A549 (cell line): ENCODE results near the gene CD209. TPM values are rescaled to one million over a fixed set of nuclear protein-coding genes. Genes with fewer than 3 reads are reported as not detected.

Source experiments
- ATAC-seq, 2 experiments: fragments of 200-7000 bp in 1 of 2; fragments of >200 bp in 1 of 2; cut with Nextera tagmentation in 1 of 2; cut with Tn5 transposase in 1 of 2; 3 replicates each; pipeline versions ENCODE4 v1.8.0 to v1.9.1; 2018 to 2020; ENCODE audit warnings: mild to moderate bottlenecking in 1 of 2, moderate library complexity in 1 of 2
- CTCF ChIA-PET: fragments of 300-600 bp; sonication (Branson Sonifier 250); formaldehyde crosslinking; extraction: SDS; loops from one replicate; lab custom pipeline; 2021; ENCODE audit warnings: antibody characterized with exemption, inconsistent platforms; lab: Yijun Ruan, JAX
- POLR2A ChIA-PET: fragments of 350-600 bp; formaldehyde crosslinking; extraction: SDS; loops from one replicate; lab custom pipeline; 2021; ENCODE audit warnings: antibody characterized with exemption, inconsistent platforms; lab: Yijun Ruan, JAX
- DNase-seq, 2 experiments: peaks; one replicate each; pipeline versions ENCODE4 v3.0.0 to v3.0.0-alpha.2; 2011 to 2016; ENCODE audit warnings: low read depth in 1 of 2, low spot score in 1 of 2
- FAIRE-seq: peaks from 2 replicates; lab custom pipeline; 2011; peaks lifted over from hg19 to GRCh38; lab: Jason Lieb, UNC
- H3K27ac ChIP-seq, 2 experiments: fragments of >200 bp; sonication (Bioruptor Twin); formaldehyde crosslinking; 3 replicates each; pipeline ENCODE4 v1.5.1; 2016 to 2017
- H3K4me1 ChIP-seq: fragments of >200 bp; sonication (Bioruptor Twin); formaldehyde crosslinking; 3 replicates; pipeline ENCODE4 v1.6.1; 2016
- H3K4me2 ChIP-seq: fragments of >200 bp; sonication (Bioruptor Twin); formaldehyde crosslinking; 3 replicates; pipeline ENCODE4 v1.6.1; 2016
- H3K4me3 ChIP-seq: fragments of >200 bp; sonication (Bioruptor Twin); formaldehyde crosslinking; 3 replicates; pipeline ENCODE4 v1.5.1; 2016
- H3K9me3 ChIP-seq: fragments of >200 bp; sonication (Bioruptor Twin); formaldehyde crosslinking; 3 replicates; pipeline ENCODE4 v1.6.1; 2016
- CEBPB ChIP-seq, 2 experiments: fragments of >200 bp in 1 of 2; sonication (Bioruptor Twin) in 1 of 2; formaldehyde crosslinking in 1 of 2; IDR thresholded peaks; 2 replicates each; pipeline ENCODE4 v1.6.1; 2012 to 2016
- CHD2 ChIP-seq: fragments of 150-350 bp; IDR thresholded peaks from 2 replicates; pipeline ENCODE4 v1.6.1; 2014; ENCODE audit warnings: low read length; ENCODE audit not compliant: partially characterized antibody
- CTCF ChIP-seq: fragments of >200 bp; sonication (Bioruptor Twin); formaldehyde crosslinking; IDR thresholded peaks from 3 replicates; pipeline ENCODE4 v1.5.1; 2016
- E2F6 ChIP-seq: IDR thresholded peaks from 2 replicates; pipeline ENCODE4 v1.6.1; 2012; ENCODE audit warnings: low read depth, borderline replicate concordance
- ELK1 ChIP-seq: fragments of 150-350 bp; IDR thresholded peaks from 2 replicates; pipeline ENCODE4 v1.6.1; 2014; ENCODE audit warnings: low read depth, mild to moderate bottlenecking, low read length
- ESRRA ChIP-seq: fragments of 150-350 bp; IDR thresholded peaks from 2 replicates; pipeline ENCODE4 v1.6.1; 2014; ENCODE audit warnings: mild to moderate bottlenecking, low read length, borderline replicate concordance
- FOSL2 ChIP-seq, 2 experiments: fragments of 450-650 bp in 1 of 2; fragments of >200 bp in 1 of 2; sonication (Bioruptor Twin) in 1 of 2; formaldehyde crosslinking; IDR thresholded peaks; 2 replicates each; pipeline versions ENCODE4 v1.5.0 to v1.6.1; 2016 to 2020; ENCODE audit warnings: mild to moderate bottlenecking in 1 of 2, moderate library complexity in 1 of 2
- HDAC2 ChIP-seq: fragments of 200-600 bp; sonication (generic); IDR thresholded peaks from 2 replicates; pipeline ENCODE4 v1.6.1; 2016
- HOXB5 ChIP-seq: fragments of 250-450 bp; sonication (Bioruptor Pico); IDR thresholded peaks from 2 replicates; pipeline ENCODE4 v1.5.0; 2020; ENCODE audit warnings: mild to moderate bottlenecking, moderate library complexity
- MAFK ChIP-seq: fragments of 450-650 bp; IDR thresholded peaks from 2 replicates; pipeline ENCODE4 v1.6.1; 2014; ENCODE audit not compliant: partially characterized antibody
- MAZ ChIP-seq: fragments of 150-350 bp; IDR thresholded peaks from 2 replicates; pipeline ENCODE4 v1.6.1; 2014; ENCODE audit warnings: antibody characterized with exemption, low read depth, low read length, borderline replicate concordance
- NFE2L2 ChIP-seq: fragments of 150-350 bp; conservative IDR thresholded peaks from 2 replicates; pipeline ENCODE4 v1.6.1; 2014; ENCODE audit warnings: low read length
- POLR2AphosphoS2 ChIP-seq: conservative IDR thresholded peaks from 2 replicates; pipeline ENCODE4 v1.6.1; 2012; ENCODE audit warnings: low read length, improper control_type of control experiment, inconsistent platforms
- RARB ChIP-seq: fragments of 250-450 bp; sonication (Bioruptor Pico); IDR thresholded peaks from 2 replicates; pipeline ENCODE4 v1.8.0; 2021; ENCODE audit warnings: mild to moderate bottlenecking, moderate library complexity
- RFX5 ChIP-seq: fragments of 450-650 bp; IDR thresholded peaks from 2 replicates; pipeline ENCODE4 v1.7.1; 2014; ENCODE audit warnings: antibody characterized with exemption, mild to moderate bottlenecking, moderate library complexity
- SMC3 ChIP-seq: fragments of >200 bp; sonication (Bioruptor Twin); formaldehyde crosslinking; IDR thresholded peaks from 3 replicates; pipeline ENCODE4 v1.6.1; 2018; ENCODE audit warnings: inconsistent platforms
- ZC3H11A ChIP-seq: fragments of 450-650 bp; IDR thresholded peaks from 2 replicates; pipeline ENCODE4 v1.6.1; 2014; ENCODE audit warnings: antibody characterized with exemption, mild to moderate bottlenecking
- ZNF302 ChIP-seq: fragments of 250-450 bp; sonication (Bioruptor Pico); IDR thresholded peaks from 2 replicates; pipeline ENCODE4 v1.9.0; 2021; ENCODE audit warnings: inconsistent platforms, mild to moderate bottlenecking, moderate library complexity
- WGBS: methylation state at CpG from one replicate; pipeline ENCODE4 v1.1.6; 2017; ENCODE audit errors: missing lambda C conversion rate; 5-methylcytosine and 5-hydroxymethylcytosine counted together
- polyA plus RNA-seq, 4 experiments: library from polyadenylated mRNA; depleted of rRNA in 3 of 4; stranded (reverse); fragments of >200 nt; fragmentation: RNase III in 1 of 4; extraction: RNeasy Plus Mini Kit Qiagen cat#74134 plus additional on column Dnase treatment in 1 of 4; gene quantifications; 2 replicates in 3 of 4; 3 replicates in 1 of 4; pipeline ENCODE4 v1.2.3, GENCODE V29; 2011 to 2017

The CD209 gene
- polyA plus RNA-seq, 2 of the 4 experiments (the other 2 are of a cell fraction): not detected

- ATAC-seq (no peak), DNase-seq (no peak), FAIRE-seq (no peak)
- CTCF ChIA-PET: no interaction called here
- TF ChIP-seq HOXB5 (CRISPR knock-in tag) (no peak), FOSL2 (IDR thresholded peaks at IDR 0.05) (no peak), FOSL2 (CRISPR knock-in tag; IDR thresholded peaks at IDR 0.05) (no peak), RFX5 (no peak), SMC3 (no peak), NFE2L2 (no peak), CEBPB (IDR thresholded peaks at IDR 0.05) (no peak), MAZ (no peak), HDAC2 (no peak), RARB (CRISPR knock-in tag) (no peak), ESRRA (no peak), E2F6 (no peak), ZNF302 (no peak), CTCF (no peak), ELK1 (no peak)
- Histone ChIP-seq H3K4me1 (no peaks in the 10 kb centered on the region), H3K4me3 (no peak overlapping the region), H3K4me2 (no peak overlapping the region), H3K27ac (no peak overlapping the region), H3K9me3 (no peaks in the 10 kb centered on the region)
- POLR2A ChIA-PET: no interaction called here
- 13% methylated on average over 9 of the region's 34 CpGs for WGBS
These were observed 17.5 kb downstream of the CD209 start for GRCh38 chr19:7729831-7730285.

GRCh38 chr19:7729211-7729610 is 18.1 kb downstream of the CD209 start:
- no peak overlapping the region for H3K4me3 ChIP-seq
- no peak overlapping the region for H3K4me2 ChIP-seq
- 1% methylated on average over 7 of the region's 16 CpGs for WGBS
- FAIRE-seq (no peak), DNase-seq (no peak), ATAC-seq (no peak; a peak in 2 of 6 replicates)
- no peaks in the 10 kb centered on the region for H3K4me1 ChIP-seq
- POLR2A ChIA-PET: no interaction called here
- H3K27ac ChIP-seq: no peak overlapping the region
- no peaks in the 10 kb centered on the region for H3K9me3 ChIP-seq
- CTCF ChIA-PET: no interaction called here
- TF ChIP-seq ZC3H11A (no peak), POLR2AphosphoS2 (no peak), CTCF (no peak), ELK1 (no peak), CHD2 (no peak), MAFK (no peak), HDAC2 (no peak)
